HG03354 (cell line): ENCODE results near the gene KCNC3.
"Not testable (repeated sequence)": the region's sequence is repeated elsewhere in the genome, so short reads cannot be mapped to it uniquely, and the experiment has no call there.

Experiments
- ATAC-seq: cut with Tn5 transposase; IDR thresholded peaks from one replicate; pipeline ENCODE4 v1.9.1; 2021; ENCODE audit warnings: mild to moderate bottlenecking; ENCODE audit not compliant: unreplicated experiment, poor library complexity, severe bottlenecking

The KCNC3 gene

GRCh38 chr19:50330365-50331078 lies 1.3 kb upstream of the KCNC3 start:
- peak; percentile 31 for ATAC-seq

- not testable (repeated sequence) for ATAC-seq
Measured at GRCh38 chr19:50329926-50330294, 733 bp upstream of the KCNC3 start.

GRCh38 chr19:50328873-50329145 lies 368 bp downstream of the KCNC3 start:
- ATAC-seq = peak; percentile 17

GRCh38 chr19:50328224-50328872 lies 829 bp downstream of the KCNC3 start:
- ATAC-seq = no peak

- no peak for ATAC-seq
Measured at GRCh38 chr19:50327461-50328223, 1.5 kb downstream of the KCNC3 start.

- ATAC-seq = no peak
Measured at GRCh38 chr19:50327013-50327412, 2.2 kb downstream of the KCNC3 start.

GRCh38 chr19:50326101-50326664 lies 3.0 kb downstream of the KCNC3 start:
- no peak for ATAC-seq

- no peak for ATAC-seq
Measured at GRCh38 chr19:50325310-50326100, 3.7 kb downstream of the KCNC3 start.

GRCh38 chr19:50324331-50324730 lies 4.8 kb downstream of the KCNC3 start:
- ATAC-seq = no peak

- ATAC-seq = no peak
Measured at GRCh38 chr19:50323782-50324133, 5.4 kb downstream of the KCNC3 start.

- no peak for ATAC-seq
Measured at GRCh38 chr19:50322931-50323781, 6.0 kb downstream of the KCNC3 start.

- ATAC-seq = no peak
Measured at GRCh38 chr19:50322234-50322633, 6.9 kb downstream of the KCNC3 start.

GRCh38 chr19:50321831-50322230 lies 7.3 kb downstream of the KCNC3 start:
- ATAC-seq = no peak

- ATAC-seq = no peak
Measured at GRCh38 chr19:50320596-50320995, 8.6 kb downstream of the KCNC3 start.

- ATAC-seq = no peak
Measured at GRCh38 chr19:50320051-50320450, 9.1 kb downstream of the KCNC3 start.

- ATAC-seq = no peak
Measured at GRCh38 chr19:50319156-50319555, 10.0 kb downstream of the KCNC3 start.

GRCh38 chr19:50318438-50318837 lies 10.7 kb downstream of the KCNC3 start:
- ATAC-seq = no peak

- ATAC-seq = no peak
Measured at GRCh38 chr19:50317115-50317514, 12.1 kb downstream of the KCNC3 start.

GRCh38 chr19:50315773-50316448 lies 13.3 kb downstream of the KCNC3 start:
- no peak for ATAC-seq
